Osteoblast (primary cell): ENCODE data around the gene RNF6. TPM values are rescaled to one million over a fixed set of nuclear protein-coding genes. Genes with fewer than 3 reads are reported as not detected.

Experiments
- DNase-seq: peaks from one replicate; pipeline ENCODE4 v3.0.0; 2011; ENCODE audit warnings: low spot score, mixed read lengths; ENCODE audit not compliant: insufficient read length; ENCODE audit errors: missing footprints
- H2AFZ ChIP-seq: 2 replicates; pipeline ENCODE4 v1.6.0; 2011; ENCODE audit warnings: mild to moderate bottlenecking, low read length
- H3K27ac ChIP-seq: 2 replicates; pipeline ENCODE4 v1.5.1; 2011; ENCODE audit warnings: mild to moderate bottlenecking, low read depth, low read length, moderate library complexity
- H3K27me3 ChIP-seq: 2 replicates; pipeline ENCODE4 v1.6.0; 2012; ENCODE audit warnings: mild to moderate bottlenecking, control low read depth, inconsistent platforms, low read length, moderate library complexity; ENCODE audit not compliant: insufficient read depth
- H3K36me3 ChIP-seq: 2 replicates; pipeline ENCODE4 v1.5.1; 2011; ENCODE audit warnings: mild to moderate bottlenecking, low read length, control low read depth, moderate library complexity; ENCODE audit not compliant: insufficient read depth
- H3K4me1 ChIP-seq: 2 replicates; pipeline ENCODE4 v1.5.1; 2011; ENCODE audit warnings: mild to moderate bottlenecking, low read length, control low read depth, moderate library complexity; ENCODE audit not compliant: insufficient read depth
- H3K4me2 ChIP-seq: 2 replicates; pipeline ENCODE4 v1.6.0; 2011; ENCODE audit warnings: mild to moderate bottlenecking, low read length; ENCODE audit not compliant: insufficient read depth
- H3K4me3 ChIP-seq: fragments of 200-600 bp; sonication (generic); 3 replicates; pipeline ENCODE4 v1.5.1; 2012; ENCODE audit warnings: mild to moderate bottlenecking, low read length, inconsistent platforms; ENCODE audit not compliant: insufficient read depth
- H3K79me2 ChIP-seq: 2 replicates; pipeline ENCODE4 v1.6.0; 2012; ENCODE audit warnings: mild to moderate bottlenecking, low read length, control low read depth, inconsistent platforms; ENCODE audit not compliant: insufficient read depth
- H3K9me3 ChIP-seq: 2 replicates; pipeline ENCODE4 v1.5.1; 2011; ENCODE audit warnings: low read depth, low read length, control low read depth
- H4K20me1 ChIP-seq: 2 replicates; pipeline ENCODE4 v1.6.0; 2012; ENCODE audit warnings: mild to moderate bottlenecking, low read length, control low read depth; ENCODE audit not compliant: insufficient read depth
- CTCF ChIP-seq: IDR thresholded peaks from 2 replicates; pipeline ENCODE4 v1.5.1; 2011; ENCODE audit warnings: mild to moderate bottlenecking, low read depth, low read length, moderate library complexity; ENCODE audit errors: extremely low read depth
- total RNA-seq: library from RNA; depleted of rRNA; stranded (reverse); fragments of >200 nt; gene quantifications from 2 replicates; pipeline ENCODE4 v1.2.3, GENCODE V29; 2012

The RNF6 gene
- total RNA-seq, 1 donor: 52.5 TPM

DNA sequence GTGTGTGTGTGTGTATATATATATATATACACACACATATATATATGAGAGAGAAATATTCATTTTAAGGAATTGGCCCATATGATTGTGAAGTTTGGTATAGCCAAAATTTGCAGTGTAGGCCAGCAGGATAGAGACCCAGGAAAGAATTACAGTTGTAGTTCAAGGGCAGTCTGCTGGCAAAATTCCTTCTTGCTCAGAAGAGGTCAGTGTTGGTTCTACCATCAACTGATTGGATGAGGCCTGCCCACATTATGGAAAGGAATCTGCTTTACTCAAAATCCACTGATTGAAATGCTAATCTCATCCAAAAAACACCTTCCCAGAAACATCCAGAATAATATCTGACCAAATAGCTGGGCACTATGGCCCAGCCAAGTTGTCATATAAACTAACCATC, 24.0 kb downstream of the RNF6 start:
- Histone ChIP-seq H3K27me3 (no peaks in the 10 kb centered on the region), H3K4me2 (no peak overlapping the region), H3K9me3 (peaks cover 3% of the 10 kb centered on the region), H3K4me3 (no peak overlapping the region), H2AFZ (no peak overlapping the region), H3K36me3 (no peaks in the 10 kb centered on the region), H3K27ac (no peak overlapping the region), H4K20me1 (no peaks in the 10 kb centered on the region), H3K4me1 (peaks cover 27% of the 10 kb centered on the region), H3K79me2 (no peaks in the 10 kb centered on the region)
- TF ChIP-seq CTCF: no peak
- no peak for DNase-seq

- no peak for DNase-seq
- no peaks in the 10 kb centered on the region for H4K20me1 ChIP-seq
Observed at GRCh38 chr13:26197298-26197697, 24.8 kb downstream of the RNF6 start.

GRCh38 chr13:26186995-26187394, 35.1 kb downstream of the RNF6 start:
- H4K20me1 ChIP-seq: no peaks in the 10 kb centered on the region
- no peaks in the 10 kb centered on the region for H3K36me3 ChIP-seq
- TF ChIP-seq CTCF: no peak
- peak overlapping the region; percentile 78 for H3K4me2 ChIP-seq
- H3K4me3 ChIP-seq: peak overlapping the region; percentile 87
- H2AFZ ChIP-seq: peak overlapping the region; percentile 72
- H3K9me3 ChIP-seq: no peaks in the 10 kb centered on the region
- DNase-seq: no peak
- no peaks in the 10 kb centered on the region for H3K27me3 ChIP-seq
- H3K27ac ChIP-seq: no peak overlapping the region
- H3K4me1 ChIP-seq: peaks cover 5% of the 10 kb centered on the region
- H3K79me2 ChIP-seq: no peaks in the 10 kb centered on the region

More at GRCh38 chr13:26197298-26197697, 24.8 kb downstream of the RNF6 start:
- TF ChIP-seq CTCF: no peak
- peaks cover 5% of the 10 kb centered on the region for H3K9me3 ChIP-seq
- H3K27ac ChIP-seq: no peak overlapping the region
- H3K27me3 ChIP-seq: no peaks in the 10 kb centered on the region
- H3K36me3 ChIP-seq: no peaks in the 10 kb centered on the region
- no peak overlapping the region for H2AFZ ChIP-seq
- H3K4me2 ChIP-seq: no peak overlapping the region
- H3K79me2 ChIP-seq: no peaks in the 10 kb centered on the region
- peaks cover 19% of the 10 kb centered on the region for H3K4me1 ChIP-seq
- no peak overlapping the region for H3K4me3 ChIP-seq

DNA sequence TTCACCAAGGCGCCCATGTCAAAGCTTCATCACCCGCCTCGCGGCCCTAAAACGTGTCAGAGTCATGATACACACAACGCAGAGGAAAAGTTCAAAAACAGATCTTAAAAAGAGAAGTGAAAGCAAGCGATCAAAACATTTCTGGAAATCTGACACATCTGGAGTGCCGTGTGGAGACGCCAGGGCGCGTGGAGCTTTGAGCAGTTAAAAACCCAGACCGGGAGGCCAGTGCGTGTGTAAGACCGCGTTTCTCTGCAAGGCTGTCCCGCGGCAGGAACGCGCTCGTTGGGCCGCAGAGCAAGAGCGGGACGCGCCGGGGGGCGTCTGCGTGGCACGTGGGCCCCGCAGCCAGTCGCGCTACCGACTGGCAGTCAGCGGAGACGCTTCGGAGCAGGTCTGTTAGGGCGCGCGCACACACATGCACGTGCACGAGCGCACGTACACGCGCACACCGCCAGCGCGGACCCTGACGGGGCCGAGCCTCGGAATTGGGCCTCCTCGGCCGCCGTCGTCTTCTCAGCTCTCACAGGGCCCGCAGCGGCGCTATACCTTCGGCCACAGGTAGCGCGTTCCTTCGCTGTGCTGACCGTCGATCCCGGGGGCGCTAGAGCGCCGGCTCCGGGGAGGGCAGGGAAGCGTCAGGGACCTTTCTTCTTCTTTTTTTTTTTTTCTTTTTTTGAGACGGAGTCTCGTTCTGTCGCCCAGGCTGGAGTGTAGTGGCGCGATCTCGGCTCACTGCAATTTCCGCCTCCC, 35.8 kb downstream of the RNF6 start:
- Histone ChIP-seq H3K9me3 (no peaks in the 10 kb centered on the region), H3K4me1 (peaks cover 5% of the 10 kb centered on the region), H3K4me3 (peak overlapping the region; percentile 87), H3K27ac (peak overlapping the region; percentile 78), H4K20me1 (no peaks in the 10 kb centered on the region), H3K79me2 (no peaks in the 10 kb centered on the region), H3K4me2 (peak overlapping the region; percentile 98), H3K27me3 (peaks cover 3% of the 10 kb centered on the region), H2AFZ (peak overlapping the region; percentile 98), H3K36me3 (no peaks in the 10 kb centered on the region)
- DNase-seq: peak; percentile 93
- TF ChIP-seq CTCF: peak; percentile 20
